GM12878 (cell line): ENCODE data around the gene BIRC5. TPM values are rescaled to one million over a fixed set of nuclear protein-coding genes. Genes with fewer than 3 reads are reported as not detected.

Experiments used
- BACH1 ChIP-seq: fragments of 450-650 bp; IDR thresholded peaks from 2 replicates; pipeline ENCODE4 v1.6.1; 2017; ENCODE audit warnings: mild to moderate bottlenecking, borderline replicate concordance
- CEBPB ChIP-seq, 2 experiments: fragments of 150-350 bp in 1 of 2; IDR thresholded peaks; 2 replicates each; pipeline ENCODE4 v1.6.1; 2012 to 2014; ENCODE audit warnings: low read depth in 2 of 2, low read length in 2 of 2, borderline replicate concordance in 1 of 2, inconsistent platforms in 1 of 2
- GATAD2B ChIP-seq: fragments of 450-650 bp; conservative IDR thresholded peaks from 2 replicates; pipeline ENCODE4 v1.6.1; 2017; ENCODE audit warnings: low read depth, mild to moderate bottlenecking, moderate library complexity
- KAT2A ChIP-seq: conservative IDR thresholded peaks from 2 replicates; pipeline ENCODE4 v1.6.1; 2011; ENCODE audit warnings: low read depth, low read length; ENCODE audit not compliant: control insufficient read depth
- KLF5 ChIP-seq: fragments of 450-650 bp; IDR thresholded peaks from 2 replicates; pipeline ENCODE4 v1.6.1; 2014; ENCODE audit warnings: mild to moderate bottlenecking; ENCODE audit not compliant: partially characterized antibody
- LARP7 ChIP-seq: fragments of 450-650 bp; IDR thresholded peaks from 2 replicates; pipeline ENCODE4 v1.6.1; 2017; ENCODE audit warnings: mild to moderate bottlenecking
- NR2C1 ChIP-seq: fragments of 450-650 bp; IDR thresholded peaks from 2 replicates; pipeline ENCODE4 v1.6.1; 2017; ENCODE audit warnings: antibody characterized with exemption, mild to moderate bottlenecking, moderate library complexity
- NR2F1 ChIP-seq: fragments of 450-650 bp; conservative IDR thresholded peaks from 2 replicates; pipeline ENCODE4 v1.6.1; 2017; ENCODE audit warnings: mild to moderate bottlenecking
- RAD21 ChIP-seq: IDR thresholded peaks from 2 replicates; pipeline ENCODE4 v1.6.1; 2011; ENCODE audit warnings: mild to moderate bottlenecking, low read depth, low read length, moderate library complexity; ENCODE audit not compliant: insufficient read depth
- RAD51 ChIP-seq: fragments of 450-650 bp; IDR thresholded peaks from 2 replicates; pipeline ENCODE4 v1.6.1; 2016; ENCODE audit warnings: moderate library complexity, mild to moderate bottlenecking, inconsistent platforms
- RUNX3 ChIP-seq: IDR thresholded peaks from 2 replicates; pipeline ENCODE4 v1.6.1; 2012; ENCODE audit warnings: low read length, inconsistent platforms
- STAT1 ChIP-seq: fragments of 450-650 bp; conservative IDR thresholded peaks from 2 replicates; pipeline ENCODE4 v1.6.1; 2014; ENCODE audit warnings: antibody characterized with exemption, mild to moderate bottlenecking
- TCF7 ChIP-seq: IDR thresholded peaks from 2 replicates; pipeline ENCODE4 v1.6.1; 2014; ENCODE audit warnings: antibody characterized with exemption, borderline replicate concordance
- WRNIP1 ChIP-seq: IDR thresholded peaks from 2 replicates; pipeline ENCODE4 v1.6.1; 2011; ENCODE audit warnings: low read depth, low read length, improper control_type of control experiment, borderline replicate concordance
- ZNF207 ChIP-seq: fragments of 450-650 bp; IDR thresholded peaks from 2 replicates; pipeline ENCODE4 v1.6.1; 2014; ENCODE audit warnings: antibody characterized with exemption, mild to moderate bottlenecking, borderline replicate concordance
- ZZZ3 ChIP-seq: IDR thresholded peaks from 2 replicates; pipeline ENCODE4 v1.6.1; 2011; ENCODE audit warnings: low read depth; ENCODE audit not compliant: control insufficient read depth, insufficient read length
- polyA plus RNA-seq, 11 experiments: library from polyadenylated mRNA; depleted of rRNA in 4 of 11; unstranded in 6 of 11; stranded (reverse) in 5 of 11; fragments of >200 nt; fragmentation: Nextera tagmentation in 4 of 11; fragmentation: Illumina TruSeq in 1 of 11; extraction: Ambion mirVana in 4 of 11; extraction: Trizol in 1 of 11; gene quantifications; 1 replicate in 1 of 11; 2 replicates in 10 of 11; pipeline versions ENCODE4 v1.2.1 to v1.2.3, GENCODE V29; 2011 to 2016; ENCODE audit warnings: inconsistent platforms in 2 of 11, missing spikeins in 2 of 11, low read depth in 1 of 11
- total RNA-seq, 4 experiments: library from RNA; depleted of rRNA in 3 of 4; stranded (reverse); fragments of >200 nt in 3 of 4; fragmentation: Illumina TruSeq in 1 of 4; extraction: Trizol in 1 of 4; gene quantifications; 2 replicates each; pipeline versions ENCODE4 v1.2.1 to v1.2.3, GENCODE V29; 2013 to 2021
- TF ChIP-seq, protein P1 (sequence below): IDR thresholded peaks from 2 replicates; pipeline ENCODE4 v1.6.1; 2011; ENCODE audit warnings: borderline replicate concordance, low read depth, mild to moderate bottlenecking, moderate library complexity, low read length; ENCODE audit not compliant: insufficient read depth, poor library complexity, severe bottlenecking
- TF ChIP-seq, protein P2 (sequence below): fragments of 450-650 bp; conservative IDR thresholded peaks from 2 replicates; pipeline ENCODE4 v1.6.1; 2017; ENCODE audit warnings: mild to moderate bottlenecking, moderate library complexity
- TF ChIP-seq, protein P3 (sequence below): IDR thresholded peaks from 2 replicates; pipeline ENCODE4 v1.6.1; 2011; ENCODE audit warnings: borderline replicate concordance, low read depth, mild to moderate bottlenecking, moderate library complexity, mixed read lengths, low read length; ENCODE audit not compliant: insufficient read depth; ENCODE audit errors: extremely low read length
- TF ChIP-seq, protein P4 (sequence below): fragments of 450-650 bp; formaldehyde crosslinking; IDR thresholded peaks from 2 replicates; pipeline ENCODE4 v1.5.0; 2022; ENCODE audit warnings: mild to moderate bottlenecking, missing genetic modification characterization
- TF ChIP-seq, protein P5 (sequence below), 3 experiments: IDR thresholded peaks in 2 of 3; conservative IDR thresholded peaks in 1 of 3; 2 replicates each; pipeline ENCODE4 v1.5.1; 2011; ENCODE audit warnings: low read depth in 3 of 3, low read length in 3 of 3, mild to moderate bottlenecking in 3 of 3, control low read depth in 2 of 3, moderate library complexity in 2 of 3, inconsistent platforms in 1 of 3, mixed read lengths in 1 of 3; ENCODE audit not compliant: control insufficient read depth in 2 of 3, insufficient read depth in 1 of 3; ENCODE audit errors: extremely low read depth in 1 of 3

BIRC5 gene
- total and polyA plus RNA-seq, 10 of the 15 experiments (the other 5 are each of a cell fraction or from before 2014, with no cell fraction given), result 41.0 to 175 (median 90.8) TPM

DNA sequence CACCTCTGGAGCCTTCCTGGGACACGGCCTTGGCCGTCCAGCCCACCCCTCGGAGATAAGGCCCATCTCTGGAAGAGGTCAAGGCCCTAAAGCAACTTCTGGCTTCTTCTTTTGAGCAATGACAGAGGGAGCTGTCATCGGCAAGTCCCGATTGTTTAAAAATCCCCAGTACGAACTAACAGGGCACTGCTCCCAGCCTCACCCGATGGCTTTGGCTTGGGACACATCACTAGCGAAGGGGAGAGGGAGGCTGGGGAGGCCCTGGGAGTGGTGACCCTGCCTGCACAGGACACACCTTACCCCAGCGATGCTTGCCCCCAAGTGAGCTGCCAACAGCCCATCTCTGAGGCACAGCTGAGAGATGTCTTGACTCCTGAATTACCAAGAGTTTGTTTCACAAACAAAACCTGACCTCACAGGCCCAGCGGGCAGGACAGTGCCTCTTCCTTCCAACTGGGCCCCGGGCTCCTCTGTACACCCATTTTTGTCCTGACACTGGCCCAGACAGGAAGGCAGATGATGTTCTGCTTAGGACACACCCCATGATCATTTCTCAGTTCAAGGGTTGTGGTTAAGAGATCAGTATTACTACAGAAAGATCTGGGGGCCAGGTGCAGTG, 40.8 kb upstream of the BIRC5 start (continued):
- TF ChIP-seq, protein P1, sequence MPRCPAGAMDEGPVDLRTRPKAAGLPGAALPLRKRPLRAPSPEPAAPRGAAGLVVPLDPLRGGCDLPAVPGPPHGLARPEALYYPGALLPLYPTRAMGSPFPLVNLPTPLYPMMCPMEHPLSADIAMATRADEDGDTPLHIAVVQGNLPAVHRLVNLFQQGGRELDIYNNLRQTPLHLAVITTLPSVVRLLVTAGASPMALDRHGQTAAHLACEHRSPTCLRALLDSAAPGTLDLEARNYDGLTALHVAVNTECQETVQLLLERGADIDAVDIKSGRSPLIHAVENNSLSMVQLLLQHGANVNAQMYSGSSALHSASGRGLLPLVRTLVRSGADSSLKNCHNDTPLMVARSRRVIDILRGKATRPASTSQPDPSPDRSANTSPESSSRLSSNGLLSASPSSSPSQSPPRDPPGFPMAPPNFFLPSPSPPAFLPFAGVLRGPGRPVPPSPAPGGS, result no peak
- TF ChIP-seq CEBPB (IDR thresholded peaks at IDR 0.05; ENCODE audit: borderline replicate concordance in 1 of 2, low read depth in 2 of 2, low read length in 2 of 2), result no peak
- no peak for TF ChIP-seq NR2F1
- no peak for TF ChIP-seq ZNF207
- TF ChIP-seq, protein P2, sequence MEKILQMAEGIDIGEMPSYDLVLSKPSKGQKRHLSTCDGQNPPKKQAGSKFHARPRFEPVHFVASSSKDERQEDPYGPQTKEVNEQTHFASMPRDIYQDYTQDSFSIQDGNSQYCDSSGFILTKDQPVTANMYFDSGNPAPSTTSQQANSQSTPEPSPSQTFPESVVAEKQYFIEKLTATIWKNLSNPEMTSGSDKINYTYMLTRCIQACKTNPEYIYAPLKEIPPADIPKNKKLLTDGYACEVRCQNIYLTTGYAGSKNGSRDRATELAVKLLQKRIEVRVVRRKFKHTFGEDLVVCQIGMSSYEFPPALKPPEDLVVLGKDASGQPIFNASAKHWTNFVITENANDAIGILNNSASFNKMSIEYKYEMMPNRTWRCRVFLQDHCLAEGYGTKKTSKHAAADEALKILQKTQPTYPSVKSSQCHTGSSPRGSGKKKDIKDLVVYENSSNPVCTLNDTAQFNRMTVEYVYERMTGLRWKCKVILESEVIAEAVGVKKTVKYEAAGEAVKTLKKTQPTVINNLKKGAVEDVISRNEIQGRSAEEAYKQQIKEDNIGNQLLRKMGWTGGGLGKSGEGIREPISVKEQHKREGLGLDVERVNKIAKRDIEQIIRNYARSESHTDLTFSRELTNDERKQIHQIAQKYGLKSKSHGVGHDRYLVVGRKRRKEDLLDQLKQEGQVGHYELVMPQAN, result no peak
- no peak for TF ChIP-seq RAD21
- TF ChIP-seq GATAD2B, result no peak
- TF ChIP-seq, protein P3, sequence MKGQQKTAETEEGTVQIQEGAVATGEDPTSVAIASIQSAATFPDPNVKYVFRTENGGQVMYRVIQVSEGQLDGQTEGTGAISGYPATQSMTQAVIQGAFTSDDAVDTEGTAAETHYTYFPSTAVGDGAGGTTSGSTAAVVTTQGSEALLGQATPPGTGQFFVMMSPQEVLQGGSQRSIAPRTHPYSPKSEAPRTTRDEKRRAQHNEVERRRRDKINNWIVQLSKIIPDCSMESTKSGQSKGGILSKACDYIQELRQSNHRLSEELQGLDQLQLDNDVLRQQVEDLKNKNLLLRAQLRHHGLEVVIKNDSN, result no peak
- TF ChIP-seq KLF5, result no peak
- no peak for TF ChIP-seq KAT2A
- TF ChIP-seq TCF7, result no peak
- no peak for TF ChIP-seq STAT1
- no peak for TF ChIP-seq ZZZ3
- no peak for TF ChIP-seq NR2C1
- peak; percentile 75 for TF ChIP-seq RUNX3
- TF ChIP-seq, protein P4, sequence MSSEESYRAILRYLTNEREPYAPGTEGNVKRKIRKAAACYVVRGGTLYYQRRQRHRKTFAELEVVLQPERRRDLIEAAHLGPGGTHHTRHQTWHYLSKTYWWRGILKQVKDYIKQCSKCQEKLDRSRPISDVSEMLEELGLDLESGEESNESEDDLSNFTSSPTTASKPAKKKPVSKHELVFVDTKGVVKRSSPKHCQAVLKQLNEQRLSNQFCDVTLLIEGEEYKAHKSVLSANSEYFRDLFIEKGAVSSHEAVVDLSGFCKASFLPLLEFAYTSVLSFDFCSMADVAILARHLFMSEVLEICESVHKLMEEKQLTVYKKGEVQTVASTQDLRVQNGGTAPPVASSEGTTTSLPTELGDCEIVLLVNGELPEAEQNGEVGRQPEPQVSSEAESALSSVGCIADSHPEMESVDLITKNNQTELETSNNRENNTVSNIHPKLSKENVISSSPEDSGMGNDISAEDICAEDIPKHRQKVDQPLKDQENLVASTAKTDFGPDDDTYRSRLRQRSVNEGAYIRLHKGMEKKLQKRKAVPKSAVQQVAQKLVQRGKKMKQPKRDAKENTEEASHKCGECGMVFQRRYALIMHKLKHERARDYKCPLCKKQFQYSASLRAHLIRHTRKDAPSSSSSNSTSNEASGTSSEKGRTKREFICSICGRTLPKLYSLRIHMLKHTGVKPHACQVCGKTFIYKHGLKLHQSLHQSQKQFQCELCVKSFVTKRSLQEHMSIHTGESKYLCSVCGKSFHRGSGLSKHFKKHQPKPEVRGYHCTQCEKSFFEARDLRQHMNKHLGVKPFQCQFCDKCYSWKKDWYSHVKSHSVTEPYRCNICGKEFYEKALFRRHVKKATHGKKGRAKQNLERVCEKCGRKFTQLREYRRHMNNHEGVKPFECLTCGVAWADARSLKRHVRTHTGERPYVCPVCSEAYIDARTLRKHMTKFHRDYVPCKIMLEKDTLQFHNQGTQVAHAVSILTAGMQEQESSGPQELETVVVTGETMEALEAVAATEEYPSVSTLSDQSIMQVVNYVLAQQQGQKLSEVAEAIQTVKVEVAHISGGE, result no peak
- TF ChIP-seq RAD51, result no peak
- 0 out of 2 replicates have a peak, but pooled peaks have one; percentile 14 for TF ChIP-seq LARP7
- TF ChIP-seq WRNIP1, result no peak
- TF ChIP-seq, protein P5, sequence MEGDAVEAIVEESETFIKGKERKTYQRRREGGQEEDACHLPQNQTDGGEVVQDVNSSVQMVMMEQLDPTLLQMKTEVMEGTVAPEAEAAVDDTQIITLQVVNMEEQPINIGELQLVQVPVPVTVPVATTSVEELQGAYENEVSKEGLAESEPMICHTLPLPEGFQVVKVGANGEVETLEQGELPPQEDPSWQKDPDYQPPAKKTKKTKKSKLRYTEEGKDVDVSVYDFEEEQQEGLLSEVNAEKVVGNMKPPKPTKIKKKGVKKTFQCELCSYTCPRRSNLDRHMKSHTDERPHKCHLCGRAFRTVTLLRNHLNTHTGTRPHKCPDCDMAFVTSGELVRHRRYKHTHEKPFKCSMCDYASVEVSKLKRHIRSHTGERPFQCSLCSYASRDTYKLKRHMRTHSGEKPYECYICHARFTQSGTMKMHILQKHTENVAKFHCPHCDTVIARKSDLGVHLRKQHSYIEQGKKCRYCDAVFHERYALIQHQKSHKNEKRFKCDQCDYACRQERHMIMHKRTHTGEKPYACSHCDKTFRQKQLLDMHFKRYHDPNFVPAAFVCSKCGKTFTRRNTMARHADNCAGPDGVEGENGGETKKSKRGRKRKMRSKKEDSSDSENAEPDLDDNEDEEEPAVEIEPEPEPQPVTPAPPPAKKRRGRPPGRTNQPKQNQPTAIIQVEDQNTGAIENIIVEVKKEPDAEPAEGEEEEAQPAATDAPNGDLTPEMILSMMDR (IDR thresholded peaks at IDR 0.05 in 2 of 3, conservative IDR thresholded peaks at IDR 0.05 in 1 of 3; ENCODE audit: control insufficient read depth in 2 of 3, extremely low read depth in 1 of 3, insufficient read depth in 1 of 3, low read depth in 3 of 3, low read length in 3 of 3), result no peak
- TF ChIP-seq BACH1, result no peak; the same call in 1 of the 2 replicates
